CD14-positive monocyte (primary cell): Measurements from ENCODE around the gene KDM6B. TPM values are rescaled to one million over a fixed set of nuclear protein-coding genes. Genes with fewer than 3 reads are reported as not detected.

Experiments used
- DNase-seq, 3 donors: peaks; one replicate each; pipeline ENCODE4 v3.0.0-alpha.2; 2011 to 2022
- H2AFZ ChIP-seq: 2 replicates; pipeline ENCODE4 v1.6.0; 2012; ENCODE audit warnings: mild to moderate bottlenecking, low read depth, low read length, inconsistent platforms; ENCODE audit not compliant: insufficient read depth, poor library complexity, severe bottlenecking
- H3K27ac ChIP-seq, 2 donors: 1 replicate in 1 of 2; 2 replicates in 1 of 2; pipeline ENCODE4 v1.5.1; 2012 to 2013; ENCODE audit warnings: low read length in 2 of 2, control low read depth in 1 of 2, inconsistent platforms in 1 of 2, low read depth in 1 of 2, mild to moderate bottlenecking in 1 of 2
- H3K27me3 ChIP-seq, 2 donors: one replicate each; pipeline versions ENCODE4 v1.6.0 to v1.6.1; 2011 to 2013; ENCODE audit warnings: low read length in 2 of 2; ENCODE audit not compliant: control insufficient read depth in 2 of 2, insufficient read depth in 2 of 2
- H3K36me3 ChIP-seq, 2 donors: replicated peaks in 1 of 2; 1 replicate in 1 of 2; 2 replicates in 1 of 2; pipeline versions ENCODE4 v1.5.1 to v1.6.1; 2012 to 2013; ENCODE audit warnings: low read length in 2 of 2, control low read depth in 1 of 2, inconsistent platforms in 1 of 2, mild to moderate bottlenecking in 1 of 2; ENCODE audit not compliant: insufficient read depth in 2 of 2, control insufficient read depth in 1 of 2
- H3K4me1 ChIP-seq, 2 donors: 1 replicate in 1 of 2; 2 replicates in 1 of 2; pipeline versions ENCODE4 v1.5.1 to v1.6.1; 2012 to 2013; ENCODE audit warnings: low read length in 2 of 2, control low read depth in 1 of 2, inconsistent platforms in 1 of 2, mild to moderate bottlenecking in 1 of 2, moderate library complexity in 1 of 2; ENCODE audit not compliant: insufficient read depth in 2 of 2, control insufficient read depth in 1 of 2
- H3K4me2 ChIP-seq: replicated peaks from 2 replicates; pipeline ENCODE3; 2012; ENCODE audit warnings: low read length, moderate library complexity, mild to moderate bottlenecking; ENCODE audit not compliant: poor library complexity, severe bottlenecking; ENCODE audit errors: extremely low read depth
- H3K4me3 ChIP-seq, 3 experiments: fragments of 200-600 bp in 1 of 3; sonication (generic) in 1 of 3; replicated peaks in 1 of 3; 1 replicate in 2 of 3; 2 replicates in 1 of 3; pipeline ENCODE4 v1.5.1; 2011 to 2013; ENCODE audit warnings: low read length in 3 of 3, mild to moderate bottlenecking in 3 of 3, control low read depth in 2 of 3, low read depth in 2 of 3, inconsistent platforms in 1 of 3, moderate library complexity in 1 of 3
- H3K79me2 ChIP-seq: 2 replicates; pipeline ENCODE4 v1.6.0; 2012; ENCODE audit warnings: mild to moderate bottlenecking, control low read depth, inconsistent platforms, low read length, moderate library complexity; ENCODE audit not compliant: insufficient read depth
- H3K9ac ChIP-seq: 2 replicates; pipeline ENCODE4 v1.6.0; 2017; ENCODE audit warnings: low read length, mild to moderate bottlenecking; ENCODE audit not compliant: insufficient read depth, poor library complexity, severe bottlenecking
- H3K9me3 ChIP-seq, 2 donors: replicated peaks in 1 of 2; 1 replicate in 1 of 2; 2 replicates in 1 of 2; pipeline versions ENCODE4 v1.5.1 to v1.6.1; 2012 to 2013; ENCODE audit warnings: low read length in 2 of 2, control low read depth in 1 of 2; ENCODE audit not compliant: control insufficient read depth in 1 of 2, insufficient read depth in 1 of 2
- H4K20me1 ChIP-seq: 2 replicates; pipeline ENCODE4 v1.6.0; 2012; ENCODE audit warnings: mild to moderate bottlenecking, low read length, control low read depth, moderate library complexity; ENCODE audit not compliant: insufficient read depth
- H3K27ac Mint-ChIP-seq, 7 donors: one replicate each; pipeline ENCODE4 v1.8.0; 2020; ENCODE audit warnings: mild to moderate bottlenecking in 7 of 7, mixed read lengths in 7 of 7, moderate library complexity in 6 of 7, inconsistent platforms in 2 of 7
- H3K27me3 Mint-ChIP-seq, 3 donors: one replicate each; pipeline ENCODE4 v1.8.0; 2021 to 2022; ENCODE audit warnings: low read depth in 3 of 3, mild to moderate bottlenecking in 3 of 3, mixed read lengths in 3 of 3, moderate library complexity in 3 of 3, inconsistent platforms in 1 of 3
- H3K36me3 Mint-ChIP-seq, 2 donors: one replicate each; pipeline ENCODE4 v1.8.0; 2020; ENCODE audit warnings: mixed read lengths in 2 of 2, inconsistent platforms in 1 of 2, mild to moderate bottlenecking in 1 of 2
- H3K4me1 Mint-ChIP-seq: one replicate; pipeline ENCODE4 v1.8.0; 2020; ENCODE audit warnings: mild to moderate bottlenecking, mixed read lengths
- H3K4me3 Mint-ChIP-seq, 2 donors: one replicate each; pipeline ENCODE4 v1.8.0; 2020; ENCODE audit warnings: mild to moderate bottlenecking in 2 of 2, mixed read lengths in 2 of 2, moderate library complexity in 1 of 2
- H3K9me3 Mint-ChIP-seq, 7 donors: one replicate each; pipeline ENCODE4 v1.8.0; 2020 to 2022; ENCODE audit warnings: mixed read lengths in 7 of 7, mild to moderate bottlenecking in 6 of 7, moderate library complexity in 6 of 7, inconsistent platforms in 2 of 7
- WGBS: methylation state at CpG from one replicate; pipeline ENCODE4 v1.1.5; 2013; ENCODE audit warnings: missing lambda C conversion rate; ENCODE audit not compliant: insufficient coverage; 5-methylcytosine and 5-hydroxymethylcytosine counted together
- intact Hi-C, 2 donors: fragments of 100-400 bp; cut with micrococcal nuclease; formaldehyde crosslinking; loops; one replicate each; pipeline versions ENCODE4 v1.15.0 to v1.15.1; 2023
- polyA plus RNA-seq, 3 donors: library from polyadenylated mRNA; depleted of rRNA in 1 of 3; unstranded in 2 of 3; stranded (reverse) in 1 of 3; fragments of 300-500 nt in 2 of 3; fragments of >200 nt in 1 of 3; fragmentation: Illumina TruSeq in 2 of 3; gene quantifications; 1 replicate in 2 of 3; 2 replicates in 1 of 3; pipeline ENCODE4 v1.2.3, GENCODE V29; 2012 to 2021
- TF ChIP-seq, protein P1 (sequence below): fragments of 200-600 bp; IDR thresholded peaks from one replicate; pipeline ENCODE4 v1.8.0; 2022; ENCODE audit warnings: antibody characterized with exemption, mild to moderate bottlenecking

The KDM6B gene
- polyA plus RNA-seq, 3 donors = 0.37 to 25.5 (median 0.44) TPM

DNA sequence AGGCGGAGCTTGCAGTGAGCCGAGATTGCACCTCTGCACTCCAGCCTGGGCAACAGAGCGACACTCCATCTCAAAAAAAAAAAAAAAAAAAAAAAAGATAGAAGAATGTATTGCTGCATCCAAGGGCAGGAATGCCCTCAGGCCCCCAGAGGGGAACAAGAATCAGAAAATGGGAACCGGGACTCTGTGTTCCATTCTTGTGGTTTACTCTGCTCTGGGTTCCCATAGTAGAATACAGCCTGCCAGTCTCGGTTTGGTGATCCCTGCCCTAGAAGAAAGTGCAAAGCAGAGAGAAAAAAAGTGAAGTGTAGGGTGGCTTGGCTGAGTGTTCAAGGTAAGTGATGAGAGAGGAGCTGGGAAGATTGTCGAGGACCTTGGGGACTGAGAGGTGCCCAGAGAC, 27.4 kb upstream of the KDM6B start:
- H3K4me1 ChIP-seq = peaks cover 10 to 19% of the 10 kb centered on the region in 2 donors
- H3K4me3 ChIP-seq = no peak overlapping the region
- H3K4me3 Mint-ChIP-seq = no peak overlapping the region
- peaks cover 1 to 12% (median 9%) of the 10 kb centered on the region in 3 donors for H3K27me3 Mint-ChIP-seq
- TF ChIP-seq, protein P1, sequence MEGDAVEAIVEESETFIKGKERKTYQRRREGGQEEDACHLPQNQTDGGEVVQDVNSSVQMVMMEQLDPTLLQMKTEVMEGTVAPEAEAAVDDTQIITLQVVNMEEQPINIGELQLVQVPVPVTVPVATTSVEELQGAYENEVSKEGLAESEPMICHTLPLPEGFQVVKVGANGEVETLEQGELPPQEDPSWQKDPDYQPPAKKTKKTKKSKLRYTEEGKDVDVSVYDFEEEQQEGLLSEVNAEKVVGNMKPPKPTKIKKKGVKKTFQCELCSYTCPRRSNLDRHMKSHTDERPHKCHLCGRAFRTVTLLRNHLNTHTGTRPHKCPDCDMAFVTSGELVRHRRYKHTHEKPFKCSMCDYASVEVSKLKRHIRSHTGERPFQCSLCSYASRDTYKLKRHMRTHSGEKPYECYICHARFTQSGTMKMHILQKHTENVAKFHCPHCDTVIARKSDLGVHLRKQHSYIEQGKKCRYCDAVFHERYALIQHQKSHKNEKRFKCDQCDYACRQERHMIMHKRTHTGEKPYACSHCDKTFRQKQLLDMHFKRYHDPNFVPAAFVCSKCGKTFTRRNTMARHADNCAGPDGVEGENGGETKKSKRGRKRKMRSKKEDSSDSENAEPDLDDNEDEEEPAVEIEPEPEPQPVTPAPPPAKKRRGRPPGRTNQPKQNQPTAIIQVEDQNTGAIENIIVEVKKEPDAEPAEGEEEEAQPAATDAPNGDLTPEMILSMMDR = no peak
- peak overlapping the region in 1 of 7 donors; percentile 37 for H3K27ac Mint-ChIP-seq
- no peaks in the 10 kb centered on the region for H3K36me3 ChIP-seq
- H3K27ac ChIP-seq = no peak overlapping the region
- no peaks in the 10 kb centered on the region for H3K79me2 ChIP-seq
- no peak overlapping the region for H3K4me2 ChIP-seq
- intact Hi-C loops = no loop called here
- no peak overlapping the region for H3K9ac ChIP-seq
- no peak overlapping the region for H2AFZ ChIP-seq
- no peaks in the 10 kb centered on the region for H3K27me3 ChIP-seq
- H3K36me3 Mint-ChIP-seq = no peaks in the 10 kb centered on the region
- DNase-seq = peak in 1 of 3 donors; percentile 18
- no peaks in the 10 kb centered on the region for H4K20me1 ChIP-seq
- peaks cover 13% of the 10 kb centered on the region for H3K4me1 Mint-ChIP-seq
- H3K9me3 ChIP-seq = no peaks in the 10 kb centered on the region
- no peaks in the 10 kb centered on the region for H3K9me3 Mint-ChIP-seq
- 27% methylated on average over 3 of the region's 6 CpGs for WGBS

DNA sequence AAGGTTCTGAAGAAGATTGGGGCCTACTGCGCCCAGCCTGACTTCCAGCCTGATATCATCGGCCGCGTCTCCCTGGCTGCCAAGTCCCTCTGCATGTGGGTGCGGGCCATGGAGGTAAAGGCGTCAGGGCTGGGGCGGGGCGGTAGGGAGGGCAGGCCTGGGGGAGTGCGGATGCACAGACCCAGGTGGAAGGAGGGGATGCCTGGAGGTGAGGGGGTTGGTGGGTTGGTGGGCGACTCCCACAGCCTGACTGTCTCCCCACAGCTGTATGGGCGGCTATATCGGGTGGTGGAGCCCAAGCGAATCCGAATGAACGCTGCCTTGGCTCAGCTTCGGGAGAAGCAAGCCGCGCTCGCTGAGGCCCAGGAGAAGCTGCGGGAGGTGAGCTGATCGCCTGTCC, 26.8 kb upstream of the KDM6B start:
- DNase-seq = no peak
- Histone ChIP-seq H3K4me3 (no peak overlapping the region), H3K27me3 (no peaks in the 10 kb centered on the region), H3K79me2 (no peaks in the 10 kb centered on the region), H3K27ac (no peak overlapping the region), H3K4me2 (no peak overlapping the region), H3K9me3 (no peaks in the 10 kb centered on the region), H3K36me3 (no peaks in the 10 kb centered on the region), H3K9ac (no peak overlapping the region), H3K4me1 (peaks cover 10 to 19% of the 10 kb centered on the region in 2 donors), H2AFZ (no peak overlapping the region), H4K20me1 (no peaks in the 10 kb centered on the region)
- WGBS = 97% methylated on average over 19 of the region's 21 CpGs
- Mint-ChIP-seq H3K36me3 (no peaks in the 10 kb centered on the region), H3K4me1 (peaks cover 13% of the 10 kb centered on the region), H3K9me3 (no peaks in the 10 kb centered on the region), H3K27me3 (peaks cover 1 to 12% (median 5%) of the 10 kb centered on the region in 3 donors), H3K4me3 (no peak overlapping the region), H3K27ac (peak overlapping the region in 1 of 7 donors; percentile 11)
- TF ChIP-seq, protein P1 = no peak
- intact Hi-C loops = no loop called here
